NT2/D1 (cell line): ENCODE data around the gene PLXNA2.

ENCODE experiments used
- DNase-seq: peaks from one replicate; pipeline ENCODE4 v3.0.0-alpha.2; 2011; ENCODE audit warnings: low read depth, low spot score
- H3K27me3 ChIP-seq: 2 replicates; pipeline ENCODE4 v1.6.0; 2011; ENCODE audit warnings: mild to moderate bottlenecking; ENCODE audit not compliant: insufficient read length, insufficient read depth
- H3K36me3 ChIP-seq: 2 replicates; pipeline ENCODE4 v1.6.1; 2011; ENCODE audit warnings: mild to moderate bottlenecking, low read length, mixed read lengths; ENCODE audit not compliant: insufficient read depth, insufficient read length
- H3K4me1 ChIP-seq: 2 replicates; pipeline ENCODE4 v1.5.1; 2011; ENCODE audit not compliant: insufficient read depth, insufficient read length
- H3K4me3 ChIP-seq: 2 replicates; pipeline ENCODE4 v1.5.1; 2011; ENCODE audit warnings: low read depth; ENCODE audit not compliant: insufficient read length
- H3K9ac ChIP-seq: 2 replicates; pipeline ENCODE4 v1.6.0; 2011; ENCODE audit warnings: low read depth; ENCODE audit not compliant: insufficient read length
- H3K9me3 ChIP-seq: 2 replicates; pipeline ENCODE4 v1.5.1; 2011; ENCODE audit warnings: mild to moderate bottlenecking, low read length; ENCODE audit not compliant: insufficient read depth
- SUZ12 ChIP-seq: IDR thresholded peaks from 2 replicates; pipeline ENCODE4 v1.6.1; 2011; ENCODE audit not compliant: insufficient read length, insufficient read depth; ENCODE audit errors: extremely low read depth
- YY1 ChIP-seq: IDR thresholded peaks from 2 replicates; pipeline ENCODE4 v1.6.1; 2011; ENCODE audit not compliant: insufficient read length, insufficient read depth
- ZNF274 ChIP-seq: IDR thresholded peaks from 2 replicates; pipeline ENCODE4 v1.6.1; 2011; ENCODE audit warnings: mild to moderate bottlenecking, low read depth, low read length

Gene PLXNA2

DNA sequence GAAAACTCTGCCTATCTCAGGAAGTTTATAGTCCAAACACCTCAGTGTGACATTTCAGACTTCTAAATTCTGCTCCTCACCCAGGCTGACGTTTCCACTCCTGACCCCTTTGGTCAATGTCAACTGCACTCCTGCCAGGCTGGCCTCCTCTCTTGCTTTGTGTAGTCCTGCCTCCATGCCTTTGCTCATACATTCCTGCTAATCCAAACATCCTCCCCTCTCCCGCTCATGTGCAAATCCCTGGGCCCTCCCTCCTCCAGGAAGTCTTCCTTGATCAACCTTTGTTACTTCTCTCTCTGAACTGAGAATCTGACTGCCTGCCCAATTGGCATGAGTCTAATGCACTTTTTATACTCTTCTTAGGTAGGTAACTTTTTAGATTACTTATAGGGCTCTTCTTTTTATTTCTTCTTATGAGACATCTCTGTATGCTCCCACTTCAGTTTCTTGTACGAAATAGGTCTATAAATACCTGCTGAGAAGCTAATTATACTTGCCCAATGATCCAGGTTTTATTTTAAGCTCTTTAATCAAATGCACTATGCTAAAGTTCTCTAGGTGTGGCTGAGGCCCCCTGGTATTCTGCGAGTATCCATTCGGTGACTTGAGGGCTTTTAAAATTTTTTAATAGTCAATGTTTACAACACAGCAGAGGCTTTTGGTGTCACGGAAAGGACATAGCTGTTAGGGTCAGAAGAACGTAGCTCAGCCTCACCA lies 128.1 kb downstream of the PLXNA2 start:
- Histone ChIP-seq H3K9ac (no peak overlapping the region), H3K4me1 (peaks cover 10% of the 10 kb centered on the region), H3K9me3 (no peaks in the 10 kb centered on the region), H3K27me3 (no peaks in the 10 kb centered on the region), H3K36me3 (no peaks in the 10 kb centered on the region), H3K4me3 (no peak overlapping the region)
- TF ChIP-seq ZNF274: no peak
- peak; percentile 75 for DNase-seq

DNA sequence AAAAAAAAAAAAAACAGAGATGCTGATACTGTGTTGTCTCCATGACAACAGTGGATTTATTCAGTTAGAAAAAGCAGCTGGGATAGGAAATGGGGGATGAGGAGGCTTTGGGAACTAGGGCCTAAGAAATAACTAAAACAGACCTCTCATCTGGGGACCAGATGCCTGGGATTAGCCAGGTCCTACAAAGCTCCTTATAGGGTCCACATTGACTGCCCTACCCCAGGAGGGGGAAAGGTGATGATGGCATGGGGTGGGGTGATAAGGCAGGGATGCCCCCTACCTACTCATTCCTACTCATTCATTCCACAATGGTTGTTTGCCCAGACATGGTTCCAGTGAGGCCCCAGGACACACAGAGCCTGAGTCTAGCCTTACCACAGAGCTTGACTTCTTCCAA lies 131.2 kb downstream of the PLXNA2 start:
- no peaks in the 10 kb centered on the region for H3K27me3 ChIP-seq
- H3K9me3 ChIP-seq: no peaks in the 10 kb centered on the region
- DNase-seq: no peak
- no peak for TF ChIP-seq SUZ12
- TF ChIP-seq YY1: no peak
- TF ChIP-seq ZNF274: no peak
- no peaks in the 10 kb centered on the region for H3K36me3 ChIP-seq
- peaks cover 14% of the 10 kb centered on the region for H3K4me1 ChIP-seq
- no peak overlapping the region for H3K4me3 ChIP-seq
- no peak overlapping the region for H3K9ac ChIP-seq

DNA sequence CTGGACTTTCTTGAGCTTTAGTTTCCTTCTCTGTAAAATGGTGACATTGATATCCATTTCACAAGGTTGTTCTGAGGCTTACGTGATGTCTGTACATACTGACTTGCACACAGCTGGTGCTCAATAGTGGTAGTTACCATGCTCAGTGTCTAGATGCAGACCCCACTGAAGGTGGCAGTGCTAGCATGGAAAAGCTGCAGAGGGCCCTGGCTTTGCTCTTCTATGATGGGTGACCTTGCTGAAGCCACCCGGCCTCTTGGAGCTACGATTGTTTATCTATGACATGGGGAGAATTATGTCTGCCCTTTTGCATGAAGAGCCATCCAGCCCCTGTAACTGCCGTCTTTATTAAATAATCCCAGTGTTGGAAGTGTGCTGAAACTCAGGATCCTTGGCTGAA lies 131.8 kb downstream of the PLXNA2 start:
- Histone ChIP-seq H3K36me3 (no peaks in the 10 kb centered on the region), H3K9ac (no peak overlapping the region), H3K27me3 (no peaks in the 10 kb centered on the region), H3K9me3 (no peaks in the 10 kb centered on the region), H3K4me1 (peaks cover 16% of the 10 kb centered on the region), H3K4me3 (no peak overlapping the region)
- no peak for TF ChIP-seq YY1
- TF ChIP-seq ZNF274: no peak
- no peak for TF ChIP-seq SUZ12
- no peak for DNase-seq

DNA sequence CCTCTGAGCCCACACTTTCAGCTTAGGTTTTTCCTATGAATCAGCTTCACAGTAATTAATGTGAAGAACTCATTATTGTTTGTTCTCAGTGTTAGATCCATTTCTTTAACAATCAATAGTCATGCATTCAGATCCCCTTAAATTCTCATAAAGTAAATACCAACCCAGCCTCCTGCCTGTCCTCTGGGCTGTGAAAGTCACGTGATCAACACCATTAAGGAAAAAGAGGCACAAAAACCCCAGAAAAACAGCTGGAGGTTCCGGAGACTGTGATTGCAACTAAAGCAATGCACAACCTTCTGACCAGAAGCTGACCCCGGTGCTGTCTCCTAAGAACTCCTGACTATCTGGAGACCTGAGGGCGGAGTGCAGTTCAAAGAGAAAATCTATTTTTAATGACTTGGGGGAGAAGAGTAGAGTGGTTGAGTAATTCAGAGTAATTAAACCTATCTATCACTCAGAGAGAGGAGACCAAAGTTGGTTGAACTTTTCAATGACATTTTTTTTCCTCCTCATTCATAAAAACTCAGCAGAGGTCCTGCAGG lies 132.5 kb downstream of the PLXNA2 start:
- DNase-seq: no peak
- Histone ChIP-seq H3K4me3 (no peak overlapping the region), H3K36me3 (no peaks in the 10 kb centered on the region)

DNA sequence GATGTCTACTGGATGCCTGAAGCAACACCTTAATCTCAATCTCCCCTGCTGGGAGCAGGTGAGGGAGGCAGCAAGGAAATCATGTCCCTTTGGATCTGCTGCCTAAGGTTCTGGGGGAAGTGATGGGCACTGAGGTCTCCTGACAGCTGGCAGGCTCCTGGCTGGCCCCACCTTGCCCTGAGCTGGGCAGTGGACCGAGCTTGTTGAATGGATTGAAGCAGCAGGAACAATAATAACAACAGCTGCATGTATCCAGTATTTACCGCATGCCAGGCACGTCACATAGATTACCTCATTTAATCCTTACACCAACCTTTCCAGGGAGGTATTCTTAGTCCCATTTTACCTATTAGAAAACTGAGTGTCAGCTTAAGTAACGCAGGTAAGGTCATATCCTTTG lies 133.9 kb downstream of the PLXNA2 start:
- no peaks in the 10 kb centered on the region for H3K9me3 ChIP-seq
- H3K4me1 ChIP-seq: peaks cover 13% of the 10 kb centered on the region
- no peak overlapping the region for H3K4me3 ChIP-seq
- H3K36me3 ChIP-seq: no peaks in the 10 kb centered on the region
- no peaks in the 10 kb centered on the region for H3K27me3 ChIP-seq
- no peak for DNase-seq
- no peak overlapping the region for H3K9ac ChIP-seq
- TF ChIP-seq YY1 (no peak), SUZ12 (no peak), ZNF274 (no peak)

More for the DNA sequence above, 132.5 kb downstream of the PLXNA2 start:
- TF ChIP-seq ZNF274 (no peak), YY1 (no peak), SUZ12 (no peak)
- no peaks in the 10 kb centered on the region for H3K9me3 ChIP-seq
- no peak overlapping the region for H3K9ac ChIP-seq
- H3K4me1 ChIP-seq: peaks cover 13% of the 10 kb centered on the region
- H3K27me3 ChIP-seq: no peaks in the 10 kb centered on the region

DNA sequence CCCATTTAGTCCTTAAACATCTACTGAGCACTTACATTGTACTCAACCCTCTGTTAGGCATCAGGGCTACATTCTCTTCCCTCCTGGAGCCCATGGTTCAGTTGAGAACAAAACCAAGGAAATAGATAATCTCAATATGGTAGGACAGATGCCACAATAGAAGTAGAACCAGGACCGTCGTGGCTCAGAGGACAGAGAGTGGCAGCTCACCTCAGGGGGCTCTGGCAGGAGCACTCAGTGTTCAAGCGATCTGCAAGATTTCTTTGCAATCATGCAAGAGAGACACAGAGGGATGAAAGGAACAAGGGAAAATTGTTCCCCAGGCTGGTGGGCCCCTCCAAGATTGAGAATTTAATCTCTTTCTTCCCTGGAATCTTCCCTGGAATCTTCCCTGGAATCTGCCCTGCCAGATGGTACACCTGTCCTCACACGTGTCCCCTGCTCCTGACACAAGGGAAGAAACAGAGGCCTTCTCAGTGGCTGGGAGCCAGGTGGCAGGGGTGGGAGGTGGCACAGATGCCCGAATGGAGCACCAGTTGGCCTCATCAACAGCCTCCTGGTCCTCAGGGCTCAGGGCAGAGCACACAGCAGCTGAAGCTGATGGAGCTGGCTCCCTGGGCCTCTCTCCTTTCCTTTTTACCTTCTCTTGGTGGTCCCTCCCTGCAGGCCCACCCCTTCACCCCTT lies 135.4 kb downstream of the PLXNA2 start:
- H3K36me3 ChIP-seq: no peaks in the 10 kb centered on the region
- H3K9me3 ChIP-seq: no peaks in the 10 kb centered on the region
- no peaks in the 10 kb centered on the region for H3K27me3 ChIP-seq
- TF ChIP-seq SUZ12: no peak
- no peak for TF ChIP-seq YY1
- no peak for TF ChIP-seq ZNF274
- no peak for DNase-seq
- H3K9ac ChIP-seq: no peak overlapping the region
- H3K4me3 ChIP-seq: no peak overlapping the region
- H3K4me1 ChIP-seq: peaks cover 13% of the 10 kb centered on the region

DNA sequence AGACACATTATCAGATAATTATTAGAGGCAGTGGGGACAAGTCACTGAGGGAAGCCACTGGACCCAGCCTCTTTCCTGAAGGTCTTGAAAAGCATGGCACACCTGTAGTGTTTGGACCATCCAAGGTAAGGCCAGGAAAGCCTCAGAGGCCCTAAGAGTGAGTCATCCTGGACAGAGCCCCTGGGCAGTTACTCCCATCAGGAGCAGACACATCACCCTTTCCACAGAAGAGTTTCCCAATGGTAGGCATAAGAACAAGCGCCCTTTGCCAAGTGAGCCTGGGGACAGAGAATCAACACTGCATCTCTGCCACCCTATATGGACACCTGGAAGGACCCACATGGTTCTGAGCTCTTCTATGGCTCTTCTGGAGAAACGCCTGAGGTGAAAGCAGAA lies 136.0 kb downstream of the PLXNA2 start:
- no peaks in the 10 kb centered on the region for H3K27me3 ChIP-seq
- H3K4me3 ChIP-seq: no peak overlapping the region
- no peaks in the 10 kb centered on the region for H3K9me3 ChIP-seq
- no peak for TF ChIP-seq ZNF274
- no peak for TF ChIP-seq SUZ12
- TF ChIP-seq YY1: no peak
- peaks cover 13% of the 10 kb centered on the region for H3K4me1 ChIP-seq
- peaks cover 2% of the 10 kb centered on the region for H3K36me3 ChIP-seq
- DNase-seq: no peak
- H3K9ac ChIP-seq: no peak overlapping the region
